OCI-LY7 (cell line): ENCODE measurements around the gene KLF16. TPM values are rescaled to one million over a fixed set of nuclear protein-coding genes. Genes with fewer than 3 reads are reported as not detected.

Experiments used
- BruUV-seq: library from RNA; stranded (reverse); fragments of 400-500 nt; replicated peaks from 2 replicates; lab custom pipeline; 2021; lab: Mats Ljungman, UMichigan
- CTCF ChIA-PET: fragments of 300-600 bp; sonication (Branson Sonifier 250); formaldehyde crosslinking; loops from one replicate; lab custom pipeline; 2022; ENCODE audit warnings: antibody characterized with exemption; ENCODE audit not compliant: unreplicated experiment; lab: Charles Lee
- POLR2A ChIA-PET: fragments of 300-600 bp; sonication (Branson Sonifier 250); formaldehyde crosslinking; loops from one replicate; lab custom pipeline; 2022; ENCODE audit warnings: antibody characterized with exemption; lab: Charles Lee
- DNase-seq: peaks from one replicate; pipeline ENCODE4 v3.0.0-alpha.2; 2015; ENCODE audit warnings: low spot score
- H2AFZ ChIP-seq: fragments of 200-600 bp; sonication (generic), shearing (Covaris generic); 2 replicates; pipeline ENCODE4 v1.6.1; 2014; ENCODE audit warnings: mild to moderate bottlenecking, antibody characterized with exemption, low read length, moderate library complexity
- H3K27ac ChIP-seq: fragments of 200-600 bp; sonication (generic); 2 replicates; pipeline ENCODE4 v1.5.1; 2014; ENCODE audit warnings: mixed run types, low read depth, mild to moderate bottlenecking, moderate library complexity, low read length, inconsistent platforms; ENCODE audit not compliant: poor library complexity, severe bottlenecking
- H3K36me3 ChIP-seq: fragments of 200-600 bp; sonication (generic); 2 replicates; pipeline ENCODE4 v1.6.1; 2014; ENCODE audit warnings: mild to moderate bottlenecking, antibody characterized with exemption, low read length, moderate library complexity, mixed read lengths; ENCODE audit not compliant: insufficient read depth
- H3K4me1 ChIP-seq: fragments of 200-600 bp; sonication (generic); 2 replicates; pipeline ENCODE4 v1.5.1; 2014; ENCODE audit warnings: mild to moderate bottlenecking, low read length; ENCODE audit not compliant: insufficient read depth, poor library complexity, severe bottlenecking
- H3K4me2 ChIP-seq: fragments of 200-600 bp; sonication (generic); 2 replicates; pipeline ENCODE4 v1.6.1; 2014; ENCODE audit warnings: mild to moderate bottlenecking, low read length
- H3K4me3 ChIP-seq: fragments of 200-600 bp; sonication (generic); 2 replicates; pipeline ENCODE4 v1.5.1; 2014; ENCODE audit warnings: mild to moderate bottlenecking, low read depth, low read length; ENCODE audit not compliant: poor library complexity, severe bottlenecking
- H3K79me2 ChIP-seq: fragments of 200-600 bp; sonication (generic); 2 replicates; pipeline ENCODE4 v1.6.1; 2016; ENCODE audit warnings: low read depth, mild to moderate bottlenecking, low read length, moderate library complexity, mixed read lengths; ENCODE audit not compliant: insufficient read depth
- H3K9me2 ChIP-seq: fragments of 200-600 bp; sonication (generic); 2 replicates; pipeline ENCODE4 v1.6.1; 2016; ENCODE audit warnings: mild to moderate bottlenecking, low read length, mixed read lengths; ENCODE audit not compliant: insufficient read depth
- H3K9me3 ChIP-seq: fragments of 200-600 bp; sonication (generic); 2 replicates; pipeline ENCODE4 v1.6.1; 2014; ENCODE audit warnings: mild to moderate bottlenecking, mixed run types, low read length, mixed read lengths
- H4K20me1 ChIP-seq: fragments of 200-600 bp; sonication (generic); 2 replicates; pipeline ENCODE4 v1.6.1; 2014; ENCODE audit warnings: mild to moderate bottlenecking, antibody characterized with exemption, low read length, moderate library complexity, mixed read lengths; ENCODE audit not compliant: insufficient read depth
- EZH2phosphoT487 ChIP-seq: fragments of 200-600 bp; sonication (generic); IDR thresholded peaks from 2 replicates; pipeline ENCODE4 v1.6.1; 2018; ENCODE audit warnings: low read depth, borderline replicate concordance, mild to moderate bottlenecking, mixed run types, antibody characterized with exemption, low read length, moderate library complexity, mixed read lengths
- intact Hi-C: fragments of 100-400 bp; cut with micrococcal nuclease; formaldehyde crosslinking; loops from one replicate; pipeline ENCODE4 v1.10.0; 2022; ENCODE audit not compliant: unreplicated experiment
- total RNA-seq, 2 experiments: library from RNA; depleted of rRNA in 1 of 2; stranded (reverse); fragments of >200 nt in 1 of 2; shearing (Covaris generic) in 1 of 2; gene quantifications; 2 replicates each; pipeline ENCODE4 v1.2.3, GENCODE V29; 2014 to 2022
- TF ChIP-seq, protein P1 (sequence below): fragments of 200-600 bp; sonication (generic); conservative IDR thresholded peaks from 2 replicates; pipeline ENCODE4 v1.5.1; 2014; ENCODE audit warnings: mild to moderate bottlenecking, antibody characterized with exemption, low read length, moderate library complexity, mixed read lengths

Gene KLF16
- total RNA-seq, 2 experiments from 2014 or later: 9.6 to 44.4 TPM

GRCh38 chr19:1862068-1862423 is 1.3 kb downstream of the KLF16 start:
- CTCF ChIA-PET: no interaction called here
- no peak for TF ChIP-seq EZH2phosphoT487
- TF ChIP-seq, protein P1, sequence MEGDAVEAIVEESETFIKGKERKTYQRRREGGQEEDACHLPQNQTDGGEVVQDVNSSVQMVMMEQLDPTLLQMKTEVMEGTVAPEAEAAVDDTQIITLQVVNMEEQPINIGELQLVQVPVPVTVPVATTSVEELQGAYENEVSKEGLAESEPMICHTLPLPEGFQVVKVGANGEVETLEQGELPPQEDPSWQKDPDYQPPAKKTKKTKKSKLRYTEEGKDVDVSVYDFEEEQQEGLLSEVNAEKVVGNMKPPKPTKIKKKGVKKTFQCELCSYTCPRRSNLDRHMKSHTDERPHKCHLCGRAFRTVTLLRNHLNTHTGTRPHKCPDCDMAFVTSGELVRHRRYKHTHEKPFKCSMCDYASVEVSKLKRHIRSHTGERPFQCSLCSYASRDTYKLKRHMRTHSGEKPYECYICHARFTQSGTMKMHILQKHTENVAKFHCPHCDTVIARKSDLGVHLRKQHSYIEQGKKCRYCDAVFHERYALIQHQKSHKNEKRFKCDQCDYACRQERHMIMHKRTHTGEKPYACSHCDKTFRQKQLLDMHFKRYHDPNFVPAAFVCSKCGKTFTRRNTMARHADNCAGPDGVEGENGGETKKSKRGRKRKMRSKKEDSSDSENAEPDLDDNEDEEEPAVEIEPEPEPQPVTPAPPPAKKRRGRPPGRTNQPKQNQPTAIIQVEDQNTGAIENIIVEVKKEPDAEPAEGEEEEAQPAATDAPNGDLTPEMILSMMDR: no peak
- no peaks in the 10 kb centered on the region for H3K9me2 ChIP-seq
- peaks cover 55% of the 10 kb centered on the region for H3K4me1 ChIP-seq
- peak overlapping the region; percentile 98 for H3K4me2 ChIP-seq
- DNase-seq: no peak
- peaks cover 53% of the 10 kb centered on the region for H3K79me2 ChIP-seq
- peak overlapping the region; percentile 97 for H3K4me3 ChIP-seq
- no peaks in the 10 kb centered on the region for H3K9me3 ChIP-seq
- peaks cover 23% of the 10 kb centered on the region for H4K20me1 ChIP-seq
- peaks cover 11% of the 10 kb centered on the region; the same call in 1 of the 2 replicates for H3K36me3 ChIP-seq
- intact Hi-C loops: no loop called here
- H2AFZ ChIP-seq: no peak overlapping the region
- H3K27ac ChIP-seq: peak overlapping the region; percentile 68
- POLR2A ChIA-PET: no interaction called here
- BruUV-seq: TSS peak; percentile 52

GRCh38 chr19:1861599-1862031 is 1.8 kb downstream of the KLF16 start:
- peak overlapping the region; percentile 68 for H3K27ac ChIP-seq
- peaks cover 23% of the 10 kb centered on the region for H4K20me1 ChIP-seq
- POLR2A ChIA-PET: no interaction called here
- DNase-seq: no peak
- intact Hi-C loops: no loop called here
- no peaks in the 10 kb centered on the region for H3K9me2 ChIP-seq
- peak overlapping the region; percentile 98 for H3K4me2 ChIP-seq
- TF ChIP-seq, protein P1: no peak
- TF ChIP-seq EZH2phosphoT487: no peak
- H3K36me3 ChIP-seq: peaks cover 11% of the 10 kb centered on the region; the same call in 1 of the 2 replicates
- peaks cover 55% of the 10 kb centered on the region for H3K79me2 ChIP-seq
- peaks cover 59% of the 10 kb centered on the region for H3K4me1 ChIP-seq
- H3K9me3 ChIP-seq: no peaks in the 10 kb centered on the region
- peak overlapping the region; percentile 97 for H3K4me3 ChIP-seq
- H2AFZ ChIP-seq: no peak overlapping the region
- CTCF ChIA-PET: no interaction called here
- BruUV-seq: no TSS peak

DNA sequence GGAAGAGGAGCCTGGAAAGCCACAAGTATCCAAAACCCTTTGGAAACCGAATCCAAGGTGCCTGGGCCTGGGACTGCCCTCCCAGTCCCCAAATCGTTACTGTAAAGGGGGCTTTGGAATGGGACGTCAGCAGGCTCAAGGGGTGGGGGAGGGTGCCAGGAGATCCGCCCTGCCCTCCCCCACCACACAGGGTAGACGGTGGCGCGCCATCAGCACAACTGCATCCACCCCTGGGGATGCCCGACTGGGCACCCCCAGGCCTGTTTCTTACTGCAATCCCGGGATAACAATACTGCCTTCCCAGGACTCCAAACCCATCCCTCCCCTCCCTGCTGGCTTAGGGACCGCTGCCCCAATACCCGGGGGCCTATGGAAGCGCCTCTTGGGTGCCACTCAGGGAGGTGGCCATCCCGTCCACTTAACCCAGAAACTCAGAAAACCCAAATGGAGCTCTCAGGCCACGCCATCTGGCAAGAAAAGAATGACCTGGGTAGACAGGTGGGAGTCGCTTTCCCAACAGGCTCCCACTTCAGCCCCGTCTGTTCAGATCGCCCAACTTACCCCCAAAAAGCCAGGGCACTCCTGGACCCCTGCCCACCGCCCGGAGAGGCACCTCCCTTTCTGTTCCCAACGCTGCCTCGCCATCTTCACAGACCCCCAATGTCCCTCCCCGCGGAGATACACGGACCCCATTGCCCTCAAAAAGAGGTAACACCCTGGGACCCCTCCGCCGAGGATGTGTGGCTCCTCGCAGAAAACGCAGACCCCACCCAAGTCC is 2.4 kb downstream of the KLF16 start:
- Histone ChIP-seq H3K4me3 (peak overlapping the region; percentile 97), H3K4me1 (peaks cover 65% of the 10 kb centered on the region), H3K9me2 (no peaks in the 10 kb centered on the region), H3K27ac (no peak overlapping the region), H2AFZ (no peak overlapping the region), H3K4me2 (peak overlapping the region; percentile 98), H3K36me3 (peaks cover 11% of the 10 kb centered on the region; the same call in 1 of the 2 replicates), H3K79me2 (peaks cover 61% of the 10 kb centered on the region), H3K9me3 (no peaks in the 10 kb centered on the region), H4K20me1 (peaks cover 23% of the 10 kb centered on the region)
- intact Hi-C loops: no loop called here
- no TSS peak for BruUV-seq
- TF ChIP-seq, protein P1: no peak
- no peak for TF ChIP-seq EZH2phosphoT487
- DNase-seq: no peak
- ChIA-PET POLR2A (no interaction called here), CTCF (no interaction called here)
